ENCODE measurements around the gene MAP2K5.

DNA sequence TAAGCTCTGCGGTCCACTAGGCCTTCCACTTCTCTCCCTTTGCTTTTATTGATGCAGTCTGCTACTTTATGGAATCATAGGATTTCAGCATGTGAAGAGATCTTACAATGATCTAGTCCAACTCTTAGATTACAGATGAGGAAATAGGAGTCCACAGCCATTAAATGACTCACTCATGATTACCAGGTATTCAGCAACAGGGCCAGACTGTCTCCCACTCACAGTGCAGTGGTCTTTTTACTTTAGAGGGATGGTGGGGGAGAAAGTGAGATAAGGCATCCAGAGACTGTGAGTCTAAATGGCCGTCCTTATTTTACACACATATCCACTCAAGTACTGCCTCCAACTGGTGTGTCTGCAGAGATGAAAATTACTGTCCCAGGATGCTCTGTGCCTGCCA is 194.3 kb downstream of the MAP2K5 start:
- no peak for TF ChIP-seq POLR2A (IDR thresholded peaks at IDR 0.05; ENCODE audit: low read length)
- TF ChIP-seq GATA1 (IDR thresholded peaks at IDR 0.05; ENCODE audit: low read depth, low read length) = no peak
